Smooth muscle cell of trachea (primary cell): Measurements from ENCODE around the gene TMEM182. TPM values are rescaled to one million over a fixed set of nuclear protein-coding genes. Genes with fewer than 3 reads are reported as not detected.

Experiments used
- total RNA-seq: library from RNA; depleted of rRNA; stranded (reverse); fragments of >200 nt; gene quantifications from 2 replicates; pipeline ENCODE4 v1.2.1, GENCODE V29; 2014

Gene TMEM182
- total RNA-seq = 1.3 and 2.0 TPM in 2 replicates

DNA sequence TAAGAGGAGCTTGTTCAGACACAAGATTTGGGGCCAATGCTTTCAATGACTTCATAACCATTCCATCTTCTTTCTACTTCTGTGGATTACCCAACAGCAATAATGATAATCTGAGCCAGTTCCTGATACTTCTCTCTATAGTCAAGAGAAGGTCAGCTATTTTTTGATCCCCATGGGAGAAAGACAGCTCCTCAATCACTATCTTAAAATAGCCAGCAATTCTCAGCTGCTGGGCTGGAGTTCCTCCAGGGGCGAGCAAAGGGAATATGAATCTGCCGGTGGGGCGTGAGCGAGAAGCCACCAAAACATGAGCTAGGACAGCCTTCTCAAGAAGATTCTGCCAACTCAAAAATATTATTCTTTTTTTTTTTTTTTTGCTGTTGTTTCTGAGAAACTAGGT lies at the start of gene TMEM182:
TMEM182 (plus strand) TSS at position 269 of the 400 bp plus-strand sequence. CDS start 187 bp downstream, outside the sequence.

Other genes with a start within 250 kb of the TMEM182 start
- gene SLC9A2, start 142.5 kb upstream of the TMEM182 start, total RNA-seq = under 0.01 TPM in 2 replicates